HL-60/S4 treated with phorbol 12-myristate 13-acetate at 8.2 ng/mL for 4 days and 3 days (cell line): Measurements from ENCODE around the gene CCDC78.

Experiments used
- in situ Hi-C: fragments of 300-500 bp; cut with MboI; formaldehyde crosslinking; loops from 2 replicates; pipeline ENCODE4 v1.15.0; 2022; ENCODE audit warnings: low sequenced_read_pairs

Gene CCDC78

GRCh38 chr16:725463-726187, 618 bp downstream of the CCDC78 start:
- in situ Hi-C loops: no loop called here

GRCh38 chr16:725041-725376, 1.2 kb downstream of the CCDC78 start:
- in situ Hi-C loops: no loop called here

GRCh38 chr16:724188-725040, 1.8 kb downstream of the CCDC78 start:
- in situ Hi-C loops: no loop called here

- in situ Hi-C loops: no loop called here
Observed at GRCh38 chr16:723695-724094, 2.5 kb downstream of the CCDC78 start.

- in situ Hi-C loops: no loop called here
Observed at GRCh38 chr16:722835-723633, 3.2 kb downstream of the CCDC78 start.

- in situ Hi-C loops: no loop called here
Observed at GRCh38 chr16:721765-722540, 4.3 kb downstream of the CCDC78 start.

GRCh38 chr16:720990-721764, 5.1 kb downstream of the CCDC78 start, which contains the start of gene ANTKMT:
Gene ANTKMT, plus strand, starts transcription at chr16:721146. Its CDS starts 129 bp downstream, at chr16:721275.
- in situ Hi-C loops: no loop called here

GRCh38 chr16:720447-720989, 5.7 kb downstream of the CCDC78 start:
- in situ Hi-C loops: no loop called here

- in situ Hi-C loops: no loop called here
Observed at GRCh38 chr16:719815-720446, 6.3 kb downstream of the CCDC78 start.

GRCh38 chr16:718922-719321, 7.3 kb downstream of the CCDC78 start:
- in situ Hi-C loops: no loop called here

GRCh38 chr16:718389-718788, 7.9 kb downstream of the CCDC78 start:
- in situ Hi-C loops: no loop called here

- in situ Hi-C loops: no loop called here
Observed at GRCh38 chr16:717450-718245, 8.6 kb downstream of the CCDC78 start.

- in situ Hi-C loops: no loop called here
Observed at GRCh38 chr16:716768-717325, 9.4 kb downstream of the CCDC78 start.

- in situ Hi-C loops: no loop called here
Observed at GRCh38 chr16:716200-716568, 10.1 kb downstream of the CCDC78 start.

GRCh38 chr16:715477-716199, 10.6 kb downstream of the CCDC78 start:
- in situ Hi-C loops: no loop called here

- in situ Hi-C loops: no loop called here
Observed at GRCh38 chr16:714558-715476, 11.4 kb downstream of the CCDC78 start, which contains the start of gene METRN. Gene METRN, plus strand, starts transcription at chr16:715118. Its CDS starts 172 bp downstream, at chr16:715290.
